NCI-H345 treated with DMSO at 0.1 percent for 48 hours (cell line): ENCODE results near the gene SOHLH1.

Experiments
- DNase-seq: peaks from one replicate; lab custom pipeline; 2025; ENCODE audit not compliant: unreplicated experiment; lab: John Stamatoyannopoulos, UW

SOHLH1 gene

GRCh38 chr9:135705376-135705775, 6.1 kb upstream of the SOHLH1 start:
- no peak for DNase-seq

DNA sequence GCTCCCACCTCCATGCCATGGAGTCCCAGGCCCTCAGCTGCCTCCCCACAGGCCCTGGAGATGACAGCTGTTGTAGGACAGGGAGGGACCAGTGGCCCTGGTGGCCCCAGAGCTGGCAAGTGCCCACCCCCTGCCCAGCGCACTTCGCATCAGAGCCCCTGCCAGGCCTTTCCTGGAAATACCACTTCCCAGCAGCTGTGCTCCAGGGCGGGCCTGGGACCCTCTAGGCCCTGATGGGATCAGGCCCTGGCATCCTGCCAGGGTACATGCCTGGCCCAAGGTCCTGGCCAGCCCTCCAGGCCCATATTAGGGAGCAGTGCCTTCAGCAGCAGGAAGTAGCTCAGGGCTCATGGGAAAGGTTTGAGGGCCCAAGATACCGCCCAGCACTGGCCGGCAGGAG, 5.2 kb upstream of the SOHLH1 start:
- no peak for DNase-seq

DNA sequence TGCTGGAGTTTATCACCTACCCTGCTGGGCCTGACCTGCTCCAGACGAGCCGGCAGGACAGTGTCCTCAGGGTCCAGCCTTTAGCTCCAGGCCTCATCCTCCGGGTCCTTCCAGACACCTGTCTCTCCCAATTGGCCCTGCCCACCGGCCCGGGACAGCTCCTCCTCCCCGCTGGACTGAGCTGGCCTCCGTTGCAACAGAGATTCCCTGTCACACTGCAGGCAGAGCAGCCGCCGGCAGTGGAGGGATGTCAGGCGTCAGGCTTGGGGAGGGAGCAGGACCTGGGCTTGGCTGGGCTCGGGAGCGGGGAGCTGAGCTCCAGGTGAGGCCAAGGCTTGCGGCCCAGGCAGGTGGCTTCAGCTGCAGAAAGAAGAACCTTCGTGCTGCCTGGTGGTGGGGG, 4.4 kb upstream of the SOHLH1 start:
- DNase-seq, result no peak

DNA sequence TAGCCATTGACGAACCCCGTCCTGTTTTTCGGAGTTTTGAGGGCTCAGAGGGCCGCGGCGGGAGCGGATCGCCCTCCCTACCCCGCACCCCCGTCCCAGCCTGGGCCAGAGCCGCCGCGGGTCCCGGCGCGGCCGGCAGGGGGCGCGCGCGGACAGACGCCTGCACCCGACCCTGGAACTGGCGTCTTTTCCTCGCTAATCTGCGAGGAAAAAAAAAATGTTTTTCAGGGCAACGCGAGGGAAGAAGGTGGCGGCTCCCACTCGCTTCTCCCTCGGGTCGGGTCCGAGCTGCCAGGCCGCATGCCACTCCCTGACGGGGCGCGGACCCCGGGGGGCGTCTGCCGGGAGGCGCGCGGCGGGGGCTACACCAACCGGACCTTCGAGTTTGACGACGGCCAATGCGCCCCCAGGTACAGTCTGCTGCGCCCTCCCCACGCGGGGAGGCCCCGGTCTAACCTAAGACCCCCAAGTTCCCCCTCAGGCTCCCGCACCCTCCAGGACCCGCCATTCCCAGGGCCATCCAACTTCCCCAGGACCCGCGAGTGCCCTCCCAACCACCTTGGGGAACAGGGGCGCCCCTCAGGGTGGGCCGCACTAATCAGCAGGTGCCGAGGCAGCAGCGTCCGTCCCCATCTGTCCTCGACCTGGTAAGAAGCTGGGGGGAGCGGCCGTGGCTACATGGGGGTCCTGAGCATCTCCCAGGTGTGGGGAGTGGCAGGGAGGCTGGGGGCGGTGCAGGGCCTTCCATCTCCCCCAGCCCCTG, 2.9 kb upstream of the SOHLH1 start, which contains the start of gene KCNT1:
Gene KCNT1, plus strand, starts transcription at position 227 of the 763 bp plus-strand sequence. Its CDS starts 74 bp downstream, at position 301.
- DNase-seq, result peak; percentile 22

DNA sequence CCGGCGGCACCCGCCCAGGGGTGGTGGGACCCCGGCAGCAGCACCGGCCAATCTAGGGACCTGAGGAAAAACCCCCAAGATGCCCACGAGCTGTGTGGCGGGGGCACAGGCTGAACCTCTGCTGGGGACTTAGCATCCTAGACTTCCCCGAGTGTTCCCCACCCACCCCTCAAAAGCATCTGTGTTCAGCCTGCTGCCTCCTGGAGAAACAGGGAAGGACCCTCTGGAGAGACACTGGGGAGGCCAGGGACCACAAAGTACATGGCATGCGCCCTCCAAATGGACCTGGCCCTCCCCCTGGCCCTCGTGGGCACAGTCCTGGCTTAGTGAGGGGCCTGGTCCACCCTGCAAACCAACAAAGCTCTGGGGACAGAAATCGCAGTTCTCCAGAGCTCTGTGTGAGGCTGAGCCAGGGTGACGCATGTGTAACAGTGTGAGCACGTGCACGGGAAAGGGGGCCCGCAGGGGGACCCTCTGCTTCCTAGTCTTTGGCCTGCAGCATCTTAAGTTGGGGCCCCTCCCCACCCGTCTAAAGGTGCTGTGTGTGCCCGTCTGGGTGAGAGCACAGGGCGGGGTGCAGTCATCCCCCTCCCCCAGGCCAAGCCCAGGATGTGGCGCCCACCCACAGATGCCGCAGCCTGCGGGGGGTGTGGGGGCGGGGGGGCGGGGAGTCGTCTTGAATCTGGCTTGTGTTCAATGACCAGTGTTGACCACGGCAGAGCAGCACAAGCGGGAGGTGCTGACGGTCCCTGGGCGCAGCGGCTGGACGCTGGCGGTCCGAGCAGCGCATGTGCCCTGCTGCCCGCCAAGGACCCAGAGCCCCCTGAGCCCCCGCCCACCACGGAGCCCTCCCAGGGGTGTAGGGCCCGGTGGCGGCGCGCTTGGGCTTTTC, 2.0 kb upstream of the SOHLH1 start:
- no peak for DNase-seq

- DNase-seq, result no peak
Measured at GRCh38 chr9:135700525-135700924, 1.2 kb upstream of the SOHLH1 start.

DNA sequence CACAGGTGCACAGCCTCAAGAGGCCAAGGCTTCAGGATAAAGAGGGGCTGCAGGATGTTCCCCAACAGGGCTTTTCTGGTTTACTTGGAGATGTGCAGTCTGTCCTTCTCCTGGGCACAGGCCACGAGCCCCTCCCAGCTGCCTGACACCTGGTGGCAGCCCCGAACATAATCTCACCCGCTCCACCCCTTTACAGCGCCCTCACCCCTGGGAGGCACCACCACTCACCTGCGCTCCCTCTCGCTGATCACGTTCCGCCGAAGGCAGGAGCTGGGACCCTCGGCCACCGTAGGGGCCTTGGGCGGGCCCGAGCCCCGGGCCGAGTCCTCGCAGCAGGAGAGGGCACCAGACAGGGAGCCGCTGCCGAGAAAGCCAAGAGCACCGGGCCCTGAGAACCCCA, 514 bp downstream of the SOHLH1 start:
- DNase-seq, result no peak

- DNase-seq, result no peak
Measured at GRCh38 chr9:135698236-135698635, 1.0 kb downstream of the SOHLH1 start.

- no peak for DNase-seq
Measured at GRCh38 chr9:135697226-135697625, 2.1 kb downstream of the SOHLH1 start.

DNA sequence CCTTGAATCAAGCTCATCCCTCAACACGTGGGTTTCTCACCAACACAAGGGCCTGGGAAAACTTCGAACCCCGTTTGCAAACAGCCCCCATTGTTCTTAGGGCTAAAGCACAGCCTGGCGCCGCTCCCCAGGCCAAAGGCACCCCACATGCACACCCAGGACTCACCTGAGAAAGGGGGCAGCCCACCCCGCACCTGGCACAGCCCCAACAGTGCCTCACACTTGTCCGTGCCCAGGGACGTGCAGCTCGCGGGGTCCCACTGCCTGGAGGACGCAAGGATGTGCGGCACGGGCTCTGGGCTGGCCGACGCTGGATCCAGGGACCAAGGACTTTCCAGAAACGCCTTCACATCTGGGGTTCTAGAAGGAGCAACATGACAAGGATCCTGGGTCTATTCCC, 2.8 kb downstream of the SOHLH1 start:
- DNase-seq, result no peak

- DNase-seq, result no peak
Measured at GRCh38 chr9:135695642-135696041, 3.6 kb downstream of the SOHLH1 start.

- DNase-seq, result no peak
Measured at GRCh38 chr9:135695036-135695435, 4.2 kb downstream of the SOHLH1 start.

- DNase-seq, result no peak
Measured at GRCh38 chr9:135694414-135694813, 4.9 kb downstream of the SOHLH1 start.

DNA sequence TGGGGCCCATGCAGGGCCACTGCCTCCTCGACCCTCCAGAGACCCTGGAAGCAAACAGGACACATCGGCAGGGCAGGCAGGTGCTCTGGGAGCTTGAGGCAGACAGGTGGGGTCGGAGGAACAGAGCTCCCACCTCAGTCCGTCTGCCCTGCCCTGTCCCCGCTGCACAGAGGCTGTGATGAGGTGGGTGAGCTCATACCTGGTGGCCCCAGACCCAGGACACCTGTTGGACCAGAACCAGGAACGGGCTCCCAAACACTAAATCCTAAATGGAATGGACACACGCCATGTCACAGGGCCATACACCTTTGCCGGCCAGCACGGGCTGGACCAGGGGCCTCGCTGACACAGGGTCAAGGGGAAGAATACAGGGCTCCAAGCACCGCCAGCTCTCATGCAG, 5.5 kb downstream of the SOHLH1 start:
- DNase-seq, result no peak

- no peak for DNase-seq
Measured at GRCh38 chr9:135693265-135693664, 6.0 kb downstream of the SOHLH1 start.

DNA sequence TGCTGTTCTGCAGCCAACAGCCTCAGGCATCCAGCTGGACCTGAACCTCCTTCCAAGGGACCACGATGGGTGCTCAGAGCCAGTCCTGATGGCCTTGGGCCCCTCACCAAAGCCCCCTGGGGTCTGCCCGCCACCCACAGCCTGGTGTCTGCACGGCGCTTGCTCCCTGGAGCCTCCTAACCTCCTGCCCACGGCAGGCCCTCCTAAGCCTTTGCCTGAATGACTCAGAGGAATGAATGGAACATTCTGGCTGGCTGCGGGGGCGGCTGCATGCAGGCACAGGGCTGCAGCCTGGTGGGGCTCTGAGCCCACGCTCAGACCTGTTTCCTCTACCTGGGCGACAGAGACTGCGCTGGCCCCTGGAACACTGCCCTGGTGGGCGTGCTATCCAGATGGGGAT, 6.9 kb downstream of the SOHLH1 start:
- no peak for DNase-seq

DNA sequence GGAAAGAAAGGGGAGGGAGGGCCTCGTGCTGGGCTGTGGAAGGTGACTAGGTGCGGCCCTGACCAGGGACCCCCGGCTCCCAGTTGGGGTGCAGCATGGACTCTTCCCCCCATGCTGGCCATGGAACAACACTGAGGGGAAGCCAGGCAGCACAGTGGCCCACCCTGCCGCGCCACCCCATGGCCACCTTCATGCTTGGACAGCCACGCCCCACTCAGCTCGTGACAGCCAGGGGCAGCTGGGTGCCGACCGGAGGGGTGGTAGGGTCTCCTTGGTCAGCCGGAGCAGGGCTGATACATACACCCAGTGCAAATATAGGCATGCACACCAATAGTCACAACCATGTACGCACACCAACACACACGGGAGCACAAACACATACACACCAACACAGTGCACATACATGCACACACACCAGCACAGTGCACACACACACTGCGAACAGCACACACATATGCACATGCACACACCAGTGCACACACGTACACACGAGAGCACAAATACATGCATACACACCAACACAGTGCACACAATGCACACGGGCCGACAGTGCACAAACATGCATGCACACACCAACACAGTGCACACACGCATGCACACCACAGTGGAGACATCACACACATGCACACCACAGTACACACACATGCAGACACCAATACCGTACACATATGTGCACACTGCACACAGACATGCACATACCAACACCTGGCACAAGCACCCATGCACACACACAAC, 8.3 kb downstream of the SOHLH1 start:
- DNase-seq, result no peak

DNA sequence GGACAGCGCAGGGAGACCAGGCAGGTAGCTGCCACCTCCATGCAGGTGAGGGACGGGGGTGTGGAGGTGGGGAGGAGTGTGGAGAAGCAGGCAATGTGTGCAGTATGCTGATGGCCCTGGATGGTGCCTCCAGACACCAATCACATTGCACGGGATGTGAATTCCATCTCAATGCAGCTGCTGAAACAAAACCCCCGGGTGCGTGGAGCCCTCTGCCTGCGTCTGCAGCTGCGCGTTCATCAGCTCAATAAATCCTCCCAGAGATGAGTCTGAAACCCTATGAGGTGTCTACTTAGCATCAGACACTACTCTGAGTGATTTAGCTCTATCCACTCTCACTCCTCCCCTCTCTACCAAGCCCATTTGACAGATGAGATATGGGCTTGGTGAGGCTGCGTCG, 10.3 kb downstream of the SOHLH1 start:
- DNase-seq, result no peak

- DNase-seq, result no peak
Measured at GRCh38 chr9:135687216-135687615, 12.1 kb downstream of the SOHLH1 start.

DNA sequence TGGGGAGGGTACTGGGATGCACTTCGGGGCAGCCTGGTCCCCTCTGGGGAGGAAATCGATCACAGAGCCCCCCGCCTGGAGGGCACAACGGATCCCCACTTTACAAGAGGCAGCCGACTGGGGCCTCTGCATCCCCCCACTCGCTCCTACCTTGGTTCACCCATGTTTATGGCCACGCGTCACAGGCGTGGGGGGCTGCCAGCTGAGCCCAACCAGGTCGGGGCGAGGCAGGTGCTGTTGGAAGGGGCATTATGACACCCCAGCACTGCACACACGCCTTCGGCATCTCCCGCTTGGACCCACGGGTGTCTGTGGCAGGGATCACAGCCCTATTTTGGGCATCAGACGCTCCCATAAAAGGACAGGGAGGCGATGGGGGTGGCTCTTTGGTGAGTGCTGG, 14.6 kb downstream of the SOHLH1 start:
- DNase-seq, result no peak

DNA sequence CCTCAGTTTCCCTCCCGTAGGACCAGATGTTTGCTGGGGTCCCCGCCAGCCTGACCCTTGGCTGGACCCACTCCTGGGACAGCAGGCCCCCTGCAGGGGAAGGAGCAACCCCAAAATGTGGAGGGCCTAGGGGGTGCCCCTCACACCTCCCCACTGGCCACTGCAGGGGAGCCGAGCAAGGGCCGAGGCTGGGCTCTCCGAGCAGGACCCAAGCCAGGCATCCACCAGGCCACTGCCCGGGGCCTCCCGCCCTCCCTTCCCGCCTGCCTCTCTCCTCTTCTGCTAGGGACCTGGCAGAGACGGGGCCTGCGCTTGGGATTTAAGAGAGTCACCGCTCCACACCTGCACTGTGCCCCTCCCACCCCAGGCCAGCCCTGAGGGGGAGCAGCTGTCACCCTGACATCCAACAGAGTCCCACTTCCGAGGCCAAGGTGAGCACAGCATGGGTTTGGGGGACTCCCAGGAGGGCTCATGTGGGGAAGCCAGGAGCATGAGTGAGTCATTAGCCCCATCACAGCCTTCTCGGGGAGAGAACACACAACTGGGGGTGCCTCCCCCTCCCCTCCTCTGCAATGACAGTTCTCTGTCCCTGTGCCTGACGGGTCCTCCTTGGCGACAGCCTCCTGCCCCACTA, 15.8 kb downstream of the SOHLH1 start:
- no peak for DNase-seq
